Psoas muscle (tissue), 8 donors: Measurements from ENCODE around the gene ABCC6. TPM values are rescaled to one million over a fixed set of nuclear protein-coding genes. Genes with fewer than 3 reads are reported as not detected.

ENCODE experiments used
- ATAC-seq, 4 donors: fragments of 200-7000 bp; cut with Tn5 transposase; one replicate each; pipeline ENCODE4 v1.9.1; 2020; ENCODE audit warnings: moderate library complexity in 3 of 4, mild to moderate bottlenecking in 2 of 4
- DNase-seq, 2 donors: peaks; one replicate each; pipeline ENCODE4 v3.0.0-alpha.2; 2020
- H3K27ac ChIP-seq: fragments of 200-600 bp; one replicate; pipeline ENCODE4 v1.8.0; 2022
- H3K27me3 ChIP-seq, 3 donors: fragments of 200-600 bp in 1 of 3; one replicate each; pipeline versions ENCODE4 v1.6.1 to v1.8.0; 2013 to 2022; ENCODE audit warnings: low read length in 2 of 3, mild to moderate bottlenecking in 2 of 3, moderate library complexity in 1 of 3; ENCODE audit not compliant: insufficient read depth in 3 of 3
- H3K36me3 ChIP-seq, 2 donors: fragments of 200-600 bp in 1 of 2; one replicate each; pipeline versions ENCODE4 v1.6.1 to v1.8.0; 2013 to 2022; ENCODE audit warnings: low read depth in 1 of 2, mild to moderate bottlenecking in 1 of 2, moderate library complexity in 1 of 2; ENCODE audit not compliant: insufficient read depth in 1 of 2
- H3K4me1 ChIP-seq: fragments of 200-600 bp; one replicate; pipeline ENCODE4 v1.8.0; 2022
- H3K4me3 ChIP-seq: fragments of 200-600 bp; one replicate; pipeline ENCODE4 v1.8.0; 2022; ENCODE audit warnings: mild to moderate bottlenecking
- H3K9me3 ChIP-seq: fragments of 200-600 bp; one replicate; pipeline ENCODE4 v1.8.0; 2022
- CTCF ChIP-seq: fragments of 200-600 bp; IDR thresholded peaks from one replicate; pipeline ENCODE4 v1.8.0; 2022; ENCODE audit warnings: antibody characterized with exemption
- WGBS, 3 donors: extraction: QIAGEN DNeasy Blood & Tissue Kit; methylation state at CpG; one replicate each; pipeline versions ENCODE4 v1.1.6 to v1.1.7; 2013; 5-methylcytosine and 5-hydroxymethylcytosine counted together
- intact Hi-C, 2 donors: fragments of 100-400 bp; cut with DNase I; formaldehyde crosslinking; loops; one replicate each; pipeline versions ENCODE4 v1.11.0 to v1.14.2; 2022
- polyA plus RNA-seq, 3 donors: library from polyadenylated mRNA; stranded (reverse); fragments of 200-250 nt; gene quantifications; one replicate each; pipeline ENCODE4 v1.2.3, GENCODE V29; 2013
- total RNA-seq, 4 donors: library from RNA; stranded (reverse); fragmentation: NEBNext Ultra II Directional in 2 of 4; extraction: Animal tissue kit (Norgen Biotek cat#: 25700) in 2 of 4; gene quantifications; one replicate each; pipeline versions ENCODE4 v1.2.1 to v1.2.4, GENCODE V29; 2021 to 2023
- donor health status: healthy with polysubstance abuse.
- donor health status: DM: no; HTN: no; CAD: no; lungs with moderate emphysema.
- donor health status: Bipolar disorder and iron deficiency.
- donor health status: healthy.
- donor health status: DM: yes; HTN: yes; CAD: no.
- donor health status: DM: no; HTN: no; CAD: no.
- donor health status: DM: no; HTN: no; CAD: no.
- donor health status: DM: yes; HTN: yes; CAD: no.

Gene ABCC6
- total and polyA plus RNA-seq, 7 donors = 0.06 to 3.0 (median 0.32) TPM

DNA sequence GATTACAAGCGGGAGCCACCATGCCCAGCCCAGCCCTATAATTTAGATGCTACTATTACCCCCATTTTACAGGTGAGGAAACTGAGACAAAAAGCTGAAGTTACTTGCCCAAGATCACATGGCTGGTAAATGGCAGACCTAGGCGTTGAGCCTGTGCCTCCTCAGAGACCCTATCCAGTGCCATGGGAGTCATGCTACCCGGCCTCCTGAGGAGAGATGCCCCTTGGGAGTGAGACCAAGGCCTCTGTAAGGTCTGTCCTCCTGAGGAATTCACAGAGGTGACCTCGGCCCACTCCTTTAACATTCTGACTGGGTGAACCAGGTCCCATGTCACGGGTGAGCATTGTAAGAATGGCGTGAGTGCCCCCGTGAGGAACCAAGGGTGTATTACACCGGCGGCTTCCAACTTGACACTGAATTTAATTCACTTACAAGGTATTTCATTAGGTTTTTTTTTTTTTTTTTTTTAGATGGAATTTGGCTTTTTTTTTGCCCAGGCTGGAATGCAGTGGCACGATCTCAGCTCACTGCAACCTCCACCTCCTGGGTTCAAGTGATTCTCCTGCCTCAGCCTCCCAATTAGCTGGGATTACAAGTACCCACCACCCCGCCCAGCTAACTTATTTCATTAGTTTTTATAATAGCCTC lies 95.7 kb downstream of the ABCC6 start:
- peaks cover 3 to 79% of the 10 kb centered on the region in 2 donors for H3K36me3 ChIP-seq
- H3K9me3 ChIP-seq = peaks cover 6% of the 10 kb centered on the region
- no peak overlapping the region for H3K4me3 ChIP-seq
- ATAC-seq = peak; percentile 86 to 91 (median 88)
- no peaks in the 10 kb centered on the region for H3K27me3 ChIP-seq
- peak; percentile 87 for TF ChIP-seq CTCF
- peak; percentile 59 to 75 for DNase-seq
- whole genome bisulfite sequencing, 3 donors = 34 to 44% (median 37%) methylated on average over 11 of the region's 11 CpGs
- H3K4me1 ChIP-seq = no peaks in the 10 kb centered on the region
- intact Hi-C loops = loop anchor here (1.0 to 5.0 kb wide), 5 partner anchors 250 to 361 kb away; partner anchors contain the start of gene MYH11 (in 1 of the 2)
- no peak overlapping the region for H3K27ac ChIP-seq

DNA sequence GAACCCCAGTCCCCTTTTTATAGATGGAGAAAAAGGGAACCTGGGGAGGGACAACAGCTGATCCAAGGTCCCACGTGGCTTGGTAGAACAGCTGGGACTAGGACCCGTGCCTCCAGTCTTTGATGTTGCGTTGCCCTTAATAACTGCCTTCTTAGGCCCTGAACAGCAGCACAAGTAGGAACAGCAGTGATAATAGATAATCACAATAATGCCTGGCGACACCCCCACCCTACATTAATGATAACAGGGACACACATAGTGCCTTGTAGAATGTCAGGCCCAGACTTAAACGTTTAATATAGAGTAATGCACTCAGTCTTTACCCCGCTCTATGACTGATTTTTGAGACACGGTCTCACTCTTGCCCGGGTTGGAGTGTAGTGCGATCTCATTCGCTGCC lies 96.4 kb downstream of the ABCC6 start:
- no peak for TF ChIP-seq CTCF
- peaks cover 3 to 80% of the 10 kb centered on the region in 2 donors for H3K36me3 ChIP-seq
- H3K4me3 ChIP-seq = no peak overlapping the region
- no peak for DNase-seq
- ATAC-seq = peak in 1 of 4 donors; percentile 29
- peaks cover 6% of the 10 kb centered on the region for H3K9me3 ChIP-seq
- H3K4me1 ChIP-seq = no peaks in the 10 kb centered on the region
- 74 to 81% (median 80%) methylated on average over 10 of the region's 10 CpGs for WGBS, 3 donors
- intact Hi-C loops = loop anchor here (1.0 to 5.0 kb wide), 5 partner anchors 250 to 360 kb away; partner anchors contain the start of gene MYH11 (in 1 of the 2)
- no peaks in the 10 kb centered on the region for H3K27me3 ChIP-seq
- H3K27ac ChIP-seq = no peak overlapping the region

- ATAC-seq (no peak), DNase-seq (no peak)
- WGBS, 3 donors = 95 to 98% (median 96%) methylated on average over 3 of the region's 3 CpGs
- Histone ChIP-seq H3K27ac (no peak overlapping the region), H3K36me3 (peaks cover 2 to 76% of the 10 kb centered on the region in 2 donors), H3K4me1 (no peaks in the 10 kb centered on the region), H3K9me3 (peaks cover 6% of the 10 kb centered on the region), H3K27me3 (no peaks in the 10 kb centered on the region), H3K4me3 (no peak overlapping the region)
- intact Hi-C loops = loop anchor here (5.0 kb wide), 3 partner anchors 248 to 358 kb away; partner anchors contain the start of gene MYH11 (in 1 of the 2)
- TF ChIP-seq CTCF = no peak
Measured at GRCh38 chr16:16124974-16125373, 98.3 kb downstream of the ABCC6 start.

- Histone ChIP-seq H3K36me3 (peaks cover 0 to 71% of the 10 kb centered on the region in 2 donors), H3K9me3 (peaks cover 6% of the 10 kb centered on the region), H3K27ac (no peak overlapping the region), H3K27me3 (no peaks in the 10 kb centered on the region), H3K4me1 (no peaks in the 10 kb centered on the region), H3K4me3 (no peak overlapping the region)
- intact Hi-C loops = no loop called here
- ATAC-seq = no peak
- TF ChIP-seq CTCF = no peak
- DNase-seq = no peak
- 94 to 96% (median 95%) methylated on average over 10 of the region's 10 CpGs for WGBS, 3 donors
Measured at GRCh38 chr16:16124438-16124837, 98.9 kb downstream of the ABCC6 start.
